H9 (cell line): ENCODE data around the gene RBMS3. TPM values are rescaled to one million over a fixed set of nuclear protein-coding genes. Genes with fewer than 3 reads are reported as not detected.

Source experiments
- DNase-seq: peaks from one replicate; pipeline ENCODE4 v3.0.0-alpha.2; 2017
- H2AFZ ChIP-seq: one replicate; pipeline ENCODE4 v1.6.1; 2013; ENCODE audit warnings: mild to moderate bottlenecking, low read length, control low read depth, moderate library complexity
- H2AK5ac ChIP-seq: 2 replicates; pipeline ENCODE4 v1.6.1; 2013; ENCODE audit warnings: low read length, control low read depth, mixed read lengths; ENCODE audit not compliant: insufficient read length
- H2BK120ac ChIP-seq: one replicate; pipeline ENCODE4 v1.6.1; 2013; ENCODE audit warnings: low read depth, mild to moderate bottlenecking, low read length, control low read depth, inconsistent platforms; ENCODE audit not compliant: poor library complexity, severe bottlenecking
- H2BK12ac ChIP-seq: 2 replicates; pipeline ENCODE4 v1.6.1; 2013; ENCODE audit warnings: low read length, control low read depth, mixed read lengths, low read depth; ENCODE audit not compliant: insufficient read length
- H2BK15ac ChIP-seq: 2 replicates; pipeline ENCODE4 v1.6.1; 2013; ENCODE audit warnings: low read depth, low read length, control low read depth
- H2BK20ac ChIP-seq: one replicate; pipeline ENCODE4 v1.6.1; 2013; ENCODE audit warnings: low read depth, mild to moderate bottlenecking, low read length, control low read depth, inconsistent platforms; ENCODE audit not compliant: poor library complexity, severe bottlenecking
- H2BK5ac ChIP-seq: 2 replicates; pipeline ENCODE4 v1.6.1; 2013; ENCODE audit warnings: low read length, control low read depth, mixed read lengths; ENCODE audit not compliant: insufficient read length
- H3K14ac ChIP-seq: 2 replicates; pipeline ENCODE4 v1.6.1; 2013; ENCODE audit warnings: low read length, control low read depth; ENCODE audit not compliant: insufficient read depth
- H3K18ac ChIP-seq: 2 replicates; pipeline ENCODE4 v1.6.1; 2013; ENCODE audit warnings: low read depth, mild to moderate bottlenecking, mixed read lengths, low read length, control low read depth; ENCODE audit not compliant: insufficient read length
- H3K23ac ChIP-seq: 2 replicates; pipeline ENCODE4 v1.6.1; 2013; ENCODE audit warnings: low read length, control low read depth, mixed read lengths, low read depth; ENCODE audit not compliant: insufficient read length
- H3K23me2 ChIP-seq: 2 replicates; pipeline ENCODE4 v1.6.1; 2013; ENCODE audit warnings: low read depth, mild to moderate bottlenecking, mixed read lengths, low read length, control low read depth; ENCODE audit not compliant: insufficient read length, poor library complexity, severe bottlenecking
- H3K27ac ChIP-seq: 2 replicates; pipeline ENCODE4 v1.5.1; 2013; ENCODE audit warnings: low read length, control low read depth, mixed read lengths, low read depth; ENCODE audit not compliant: insufficient read length
- H3K27me3 ChIP-seq: 2 replicates; pipeline ENCODE4 v1.6.1; 2013; ENCODE audit warnings: low read length, control low read depth, inconsistent platforms; ENCODE audit not compliant: insufficient read depth
- H3K4ac ChIP-seq: 2 replicates; pipeline ENCODE4 v1.6.1; 2013; ENCODE audit warnings: low read depth, mild to moderate bottlenecking, control low read depth, inconsistent platforms, low read length, moderate library complexity
- H3K4me1 ChIP-seq: 2 replicates; pipeline ENCODE4 v1.6.1; 2013; ENCODE audit warnings: low read length, control low read depth, inconsistent platforms; ENCODE audit not compliant: insufficient read depth
- H3K4me2 ChIP-seq: 2 replicates; pipeline ENCODE4 v1.6.1; 2013; ENCODE audit warnings: low read length, control low read depth, mixed read lengths; ENCODE audit not compliant: insufficient read length, insufficient read depth
- H3K56ac ChIP-seq: 2 replicates; pipeline ENCODE4 v1.6.1; 2013; ENCODE audit warnings: low read depth, mild to moderate bottlenecking, mixed read lengths, low read length, control low read depth; ENCODE audit not compliant: insufficient read length
- H3K79me1 ChIP-seq: 2 replicates; pipeline ENCODE4 v1.6.1; 2013; ENCODE audit warnings: low read depth, mild to moderate bottlenecking, moderate library complexity, low read length, control low read depth, inconsistent platforms; ENCODE audit not compliant: insufficient read depth, poor library complexity, severe bottlenecking
- H3K79me2 ChIP-seq: 2 replicates; pipeline ENCODE4 v1.6.1; 2013; ENCODE audit warnings: low read length, control low read depth, inconsistent platforms; ENCODE audit not compliant: insufficient read depth
- H3K9ac ChIP-seq: 2 replicates; pipeline ENCODE4 v1.6.1; 2013; ENCODE audit warnings: low read length, control low read depth, mixed read lengths; ENCODE audit not compliant: insufficient read length; ENCODE audit errors: extremely low read depth
- H3K9me3 ChIP-seq: one replicate; pipeline ENCODE4 v1.6.1; 2013; ENCODE audit warnings: low read depth, low read length, inconsistent platforms; ENCODE audit not compliant: control insufficient read depth
- H3T11ph ChIP-seq: one replicate; pipeline ENCODE4 v1.6.1; 2013; ENCODE audit warnings: mild to moderate bottlenecking, low read length, control low read depth, inconsistent platforms
- H4K20me1 ChIP-seq: one replicate; pipeline ENCODE4 v1.6.1; 2013; ENCODE audit not compliant: control insufficient read depth, insufficient read length, insufficient read depth
- H4K5ac ChIP-seq: 2 replicates; pipeline ENCODE4 v1.6.1; 2013; ENCODE audit warnings: low read depth, mild to moderate bottlenecking, mixed read lengths, low read length, control low read depth; ENCODE audit not compliant: insufficient read length
- H4K8ac ChIP-seq: replicated peaks from 2 replicates; pipeline ENCODE4 v1.6.1; 2013; ENCODE audit warnings: low read length, control low read depth, mixed read lengths, low read depth; ENCODE audit not compliant: insufficient read length
- H4K91ac ChIP-seq: 2 replicates; pipeline ENCODE4 v1.6.1; 2013; ENCODE audit warnings: low read depth, mild to moderate bottlenecking, moderate library complexity, mixed read lengths, low read length, control low read depth; ENCODE audit not compliant: insufficient read length
- H3K27ac Mint-ChIP-seq, 3 experiments: 2 replicates in 2 of 3; 3 replicates in 1 of 3; pipeline ENCODE4 v1.8.0; 2020 to 2021; ENCODE audit warnings: mixed read lengths in 3 of 3, mild to moderate bottlenecking in 1 of 3, moderate library complexity in 1 of 3
- H3K27me3 Mint-ChIP-seq: 2 replicates; pipeline ENCODE4 v1.8.0; 2021; ENCODE audit warnings: low read depth, mild to moderate bottlenecking, moderate library complexity, mixed read lengths
- H3K36me3 Mint-ChIP-seq, 3 experiments: 2 replicates in 2 of 3; 3 replicates in 1 of 3; pipeline ENCODE4 v1.8.0; 2020 to 2021; ENCODE audit warnings: low read depth in 3 of 3, mixed read lengths in 3 of 3; ENCODE audit not compliant: insufficient read depth in 1 of 3
- H3K4me1 Mint-ChIP-seq, 2 experiments: 2 replicates each; pipeline ENCODE4 v1.8.0; 2020; ENCODE audit warnings: mixed read lengths in 2 of 2
- H3K4me3 Mint-ChIP-seq, 2 experiments: 2 replicates in 1 of 2; 3 replicates in 1 of 2; pipeline ENCODE4 v1.8.0; 2020 to 2021; ENCODE audit warnings: mild to moderate bottlenecking in 2 of 2, mixed read lengths in 2 of 2, moderate library complexity in 1 of 2
- H3K9me3 Mint-ChIP-seq, 2 experiments: 2 replicates in 1 of 2; 3 replicates in 1 of 2; pipeline ENCODE4 v1.8.0; 2020; ENCODE audit warnings: mild to moderate bottlenecking in 2 of 2, mixed read lengths in 2 of 2, moderate library complexity in 1 of 2
- CTCF ChIP-seq: fragments of 200-600 bp; sonication (generic); conservative IDR thresholded peaks from 3 replicates; pipeline ENCODE4 v1.8.0; 2021; ENCODE audit warnings: antibody characterized with exemption, mild to moderate bottlenecking
- WGBS: extraction: QIAGEN DNeasy Blood & Tissue Kit; methylation state at CpG from one replicate; pipeline ENCODE4 v1.1.7; 2013; ENCODE audit warnings: missing lambda C conversion rate, low lambda C conversion rate, mixed read lengths; ENCODE audit not compliant: insufficient read length; ENCODE audit errors: extremely low coverage; 5-methylcytosine and 5-hydroxymethylcytosine counted together
- total RNA-seq: library from RNA; stranded (reverse); gene quantifications from 2 replicates; pipeline ENCODE4 v1.2.1, GENCODE V29; 2021

RBMS3 gene
- total RNA-seq, 1 experiment from 2014 or later = 8.1 TPM

- H3K23me2 ChIP-seq = no peaks in the 10 kb centered on the region
- no peak overlapping the region for H3K14ac ChIP-seq
- no peaks in the 10 kb centered on the region for H3K9me3 ChIP-seq
- H3K27me3 Mint-ChIP-seq = no peaks in the 10 kb centered on the region
- no peak for TF ChIP-seq CTCF
- H3K4me1 Mint-ChIP-seq = peaks cover 4% of the 10 kb centered on the region in 2 experiments
- no peak overlapping the region for H2BK15ac ChIP-seq
- no peak overlapping the region for H2AFZ ChIP-seq
- no peak overlapping the region for H3K27ac Mint-ChIP-seq
- no peak overlapping the region for H4K5ac ChIP-seq
- no peak overlapping the region for H3K56ac ChIP-seq
- no peak overlapping the region for H2BK5ac ChIP-seq
- no peak overlapping the region for H3K9ac ChIP-seq
- no peak overlapping the region for H3T11ph ChIP-seq
- H3K79me2 ChIP-seq = no peaks in the 10 kb centered on the region
- H3K9me3 Mint-ChIP-seq = no peaks in the 10 kb centered on the region
- no peak overlapping the region for H3K4ac ChIP-seq
- H4K20me1 ChIP-seq = no peaks in the 10 kb centered on the region
- H4K8ac ChIP-seq = no peak overlapping the region
- no peak overlapping the region for H3K23ac ChIP-seq
- H2AK5ac ChIP-seq = no peak overlapping the region
- H3K4me3 Mint-ChIP-seq = no peak overlapping the region
- no peak overlapping the region for H2BK12ac ChIP-seq
- no CpG with 5 or more reads among the region's 5 CpGs for WGBS
- H3K4me1 ChIP-seq = no peaks in the 10 kb centered on the region; the same call in 1 of the 2 replicates
- H3K18ac ChIP-seq = no peak overlapping the region
- no peak overlapping the region for H3K4me2 ChIP-seq
- no peaks in the 10 kb centered on the region for H3K79me1 ChIP-seq
- no peak overlapping the region for H2BK120ac ChIP-seq
- DNase-seq = no peak
- H2BK20ac ChIP-seq = no peak overlapping the region
- no peaks in the 10 kb centered on the region for H3K27me3 ChIP-seq
- H3K36me3 Mint-ChIP-seq = no peaks in the 10 kb centered on the region
- H4K91ac ChIP-seq = no peak overlapping the region
- H3K27ac ChIP-seq = no peak overlapping the region
Measured at GRCh38 chr3:29922992-29923746, 642.3 kb downstream of the RBMS3 start.
